ENCODE results near the gene GALNT14. TPM values are rescaled to one million over a fixed set of nuclear protein-coding genes. Genes with fewer than 3 reads are reported as not detected.

Gene GALNT14
- total RNA-seq, 3 donors from 2014 or later = 0.16 to 4.3 (median 4.1) TPM

- DNase-seq (ENCODE audit: low spot score in 2 of 2) = no peak
- H3K9me3 ChIP-seq = peaks cover 0 to 8% of the 10 kb centered on the region in 2 donors
- no peaks in the 10 kb centered on the region for H3K4me1 ChIP-seq
- no peak for TF ChIP-seq CTCF (IDR thresholded peaks at IDR 0.05)
- no peak for TF ChIP-seq POLR2AphosphoS5 (IDR thresholded peaks at IDR 0.05)
- no peak for TF ChIP-seq POLR2A (IDR thresholded peaks at IDR 0.05)
- H3K4me3 ChIP-seq = no peak overlapping the region
- no peaks in the 10 kb centered on the region for H3K36me3 ChIP-seq
- no peak overlapping the region for H3K27ac ChIP-seq
- no peaks in the 10 kb centered on the region for H3K27me3 ChIP-seq
- intact Hi-C loops (cut with DNase I; ENCODE audit: low total_unique reads) = no loop called here
Observed at GRCh38 chr2:30888852-30889409, 249.3 kb downstream of the GALNT14 start.

- DNase-seq (ENCODE audit: low spot score in 2 of 2) = no peak
- no peak overlapping the region for H3K27ac ChIP-seq
- no peaks in the 10 kb centered on the region for H3K9me3 ChIP-seq
- H3K4me1 ChIP-seq = no peaks in the 10 kb centered on the region
- H3K4me3 ChIP-seq = no peak overlapping the region
- no peaks in the 10 kb centered on the region for H3K36me3 ChIP-seq
- TF ChIP-seq POLR2A (IDR thresholded peaks at IDR 0.05) (no peak), CTCF (IDR thresholded peaks at IDR 0.05) (no peak), POLR2AphosphoS5 (IDR thresholded peaks at IDR 0.05) (no peak)
- no peaks in the 10 kb centered on the region for H3K27me3 ChIP-seq
- intact Hi-C loops (cut with DNase I; ENCODE audit: low total_unique reads) = no loop called here
Observed at GRCh38 chr2:30886080-30886479, 252.2 kb downstream of the GALNT14 start.

DNA sequence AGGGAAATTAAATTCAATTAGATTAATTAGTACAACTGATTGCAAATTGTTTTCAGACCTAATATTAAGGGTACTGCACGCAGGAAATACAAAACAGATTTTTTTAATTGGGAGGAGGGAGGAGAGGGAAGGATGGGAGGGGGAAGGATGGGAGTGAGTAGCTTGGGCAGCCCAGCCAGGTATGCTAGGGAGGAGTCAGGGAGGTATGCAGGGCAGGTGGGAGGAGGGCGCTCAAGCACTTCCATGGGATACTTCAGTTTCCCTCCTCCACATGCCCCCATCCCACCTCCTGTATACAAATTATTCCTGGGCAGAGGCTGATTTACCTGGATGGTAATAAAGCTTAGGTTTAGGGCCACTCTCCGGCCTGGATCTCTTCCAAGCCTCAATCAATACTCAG, 254.4 kb downstream of the GALNT14 start:
- Histone ChIP-seq H3K4me1 (no peaks in the 10 kb centered on the region), H3K27ac (no peak overlapping the region), H3K27me3 (no peaks in the 10 kb centered on the region), H3K9me3 (no peaks in the 10 kb centered on the region), H3K36me3 (no peaks in the 10 kb centered on the region), H3K4me3 (no peak overlapping the region)
- TF ChIP-seq POLR2AphosphoS5 (IDR thresholded peaks at IDR 0.05) (no peak), CTCF (IDR thresholded peaks at IDR 0.05) (no peak), POLR2A (IDR thresholded peaks at IDR 0.05) (no peak)
- intact Hi-C loops (cut with DNase I; ENCODE audit: low total_unique reads) = no loop called here
- no peak for DNase-seq (ENCODE audit: low spot score in 2 of 2)

DNA sequence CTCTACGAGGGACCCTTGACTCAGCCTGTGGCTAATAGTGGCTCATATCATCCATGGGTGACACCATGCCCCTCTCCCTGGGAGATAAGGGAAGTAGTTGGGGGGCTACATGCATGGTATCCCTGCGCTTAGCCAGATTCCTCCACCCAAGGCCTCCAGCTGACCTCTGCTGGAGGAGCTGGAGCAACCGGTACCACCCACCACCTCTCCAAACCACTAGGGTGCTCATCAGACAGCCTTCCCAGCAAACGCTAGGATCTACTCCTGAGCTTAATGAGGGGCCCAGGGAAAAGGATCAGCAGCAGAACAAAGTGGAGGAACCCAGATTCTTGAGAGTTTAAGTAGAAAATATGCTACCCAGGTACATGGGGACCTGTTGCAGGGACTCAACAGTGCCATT, 255.1 kb downstream of the GALNT14 start:
- Histone ChIP-seq H3K27me3 (no peaks in the 10 kb centered on the region), H3K36me3 (no peaks in the 10 kb centered on the region), H3K4me3 (no peak overlapping the region), H3K9me3 (no peaks in the 10 kb centered on the region), H3K27ac (no peak overlapping the region), H3K4me1 (no peaks in the 10 kb centered on the region)
- no peak for DNase-seq (ENCODE audit: low spot score in 2 of 2)
- intact Hi-C loops (cut with DNase I; ENCODE audit: low total_unique reads) = no loop called here
- TF ChIP-seq CTCF (IDR thresholded peaks at IDR 0.05) (no peak), POLR2AphosphoS5 (IDR thresholded peaks at IDR 0.05) (no peak), POLR2A (IDR thresholded peaks at IDR 0.05) (no peak)

- no peak overlapping the region for H3K4me3 ChIP-seq
- no peak for DNase-seq (ENCODE audit: low spot score in 2 of 2)
- TF ChIP-seq POLR2A (IDR thresholded peaks at IDR 0.05) = no peak
- no peaks in the 10 kb centered on the region for H3K36me3 ChIP-seq
- intact Hi-C loops (cut with DNase I; ENCODE audit: low total_unique reads) = no loop called here
- no peaks in the 10 kb centered on the region for H3K9me3 ChIP-seq
- H3K27me3 ChIP-seq = no peaks in the 10 kb centered on the region
- no peak overlapping the region for H3K27ac ChIP-seq
- no peaks in the 10 kb centered on the region for H3K4me1 ChIP-seq
Observed at GRCh38 chr2:30880516-30880915, 257.7 kb downstream of the GALNT14 start.

DNA sequence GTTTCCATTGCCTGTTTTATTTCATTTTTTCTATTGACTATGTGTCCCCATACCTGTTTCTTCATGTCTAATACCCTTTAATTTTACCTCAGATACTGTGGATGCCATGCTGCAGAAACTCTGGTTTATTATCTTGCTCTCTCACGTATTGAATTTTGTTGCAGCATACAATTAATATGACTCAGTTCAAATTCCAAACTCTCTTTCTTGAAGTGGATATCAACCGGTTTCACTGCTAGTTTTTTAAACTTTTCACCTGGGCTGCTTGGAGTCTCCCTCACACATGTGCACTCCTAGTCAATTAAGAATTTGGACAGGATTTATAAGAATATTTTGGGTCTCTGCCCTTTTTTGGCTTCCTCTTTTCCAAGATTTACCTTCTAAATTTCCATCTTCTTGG, 260.4 kb downstream of the GALNT14 start:
- H3K27me3 ChIP-seq = no peaks in the 10 kb centered on the region
- no peaks in the 10 kb centered on the region for H3K4me1 ChIP-seq
- TF ChIP-seq CTCF (IDR thresholded peaks at IDR 0.05) = no peak
- no peak for TF ChIP-seq POLR2A (IDR thresholded peaks at IDR 0.05)
- no peak for TF ChIP-seq POLR2AphosphoS5 (IDR thresholded peaks at IDR 0.05)
- no peak overlapping the region for H3K27ac ChIP-seq
- H3K36me3 ChIP-seq = no peaks in the 10 kb centered on the region
- peaks cover 0 to 5% of the 10 kb centered on the region in 2 donors for H3K9me3 ChIP-seq
- H3K4me3 ChIP-seq = no peak overlapping the region
- intact Hi-C loops (cut with DNase I; ENCODE audit: low total_unique reads) = no loop called here
- no peak for DNase-seq (ENCODE audit: low spot score in 2 of 2)
